ENCODE data around the gene PSMA3.

DNA sequence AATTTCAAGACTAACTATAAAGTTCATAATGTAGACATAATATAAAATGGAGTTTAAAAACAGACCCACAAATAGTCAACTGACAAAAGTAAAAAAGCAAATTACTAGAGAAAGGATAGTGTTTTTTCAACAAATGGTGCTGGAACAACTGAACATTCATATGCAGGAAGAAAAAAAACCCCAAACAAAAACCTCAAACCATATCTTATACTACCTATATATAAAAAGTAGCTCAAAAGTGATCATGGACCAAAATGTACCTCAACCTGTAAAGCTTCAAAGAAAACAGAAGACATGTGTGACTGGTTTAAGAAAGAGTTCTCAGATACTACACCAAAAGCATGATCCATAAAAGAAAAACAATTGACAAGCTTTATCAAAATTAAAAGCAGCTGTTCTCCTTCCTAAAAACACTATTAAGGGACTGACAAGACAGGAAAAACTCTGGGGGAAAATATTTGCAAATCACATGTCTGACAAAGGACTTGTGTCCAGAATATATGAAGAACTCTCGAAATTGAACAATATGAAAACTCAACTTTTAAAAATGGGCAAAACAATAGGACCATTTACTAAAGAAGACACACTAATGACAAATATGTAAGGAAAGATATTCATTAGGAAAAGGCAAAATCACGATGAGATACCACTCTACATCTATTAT, 31.0 kb downstream of the PSMA3 start:
- TF ChIP-seq, protein P1, sequence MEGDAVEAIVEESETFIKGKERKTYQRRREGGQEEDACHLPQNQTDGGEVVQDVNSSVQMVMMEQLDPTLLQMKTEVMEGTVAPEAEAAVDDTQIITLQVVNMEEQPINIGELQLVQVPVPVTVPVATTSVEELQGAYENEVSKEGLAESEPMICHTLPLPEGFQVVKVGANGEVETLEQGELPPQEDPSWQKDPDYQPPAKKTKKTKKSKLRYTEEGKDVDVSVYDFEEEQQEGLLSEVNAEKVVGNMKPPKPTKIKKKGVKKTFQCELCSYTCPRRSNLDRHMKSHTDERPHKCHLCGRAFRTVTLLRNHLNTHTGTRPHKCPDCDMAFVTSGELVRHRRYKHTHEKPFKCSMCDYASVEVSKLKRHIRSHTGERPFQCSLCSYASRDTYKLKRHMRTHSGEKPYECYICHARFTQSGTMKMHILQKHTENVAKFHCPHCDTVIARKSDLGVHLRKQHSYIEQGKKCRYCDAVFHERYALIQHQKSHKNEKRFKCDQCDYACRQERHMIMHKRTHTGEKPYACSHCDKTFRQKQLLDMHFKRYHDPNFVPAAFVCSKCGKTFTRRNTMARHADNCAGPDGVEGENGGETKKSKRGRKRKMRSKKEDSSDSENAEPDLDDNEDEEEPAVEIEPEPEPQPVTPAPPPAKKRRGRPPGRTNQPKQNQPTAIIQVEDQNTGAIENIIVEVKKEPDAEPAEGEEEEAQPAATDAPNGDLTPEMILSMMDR (IDR thresholded peaks at IDR 0.05): no peak
- TF ChIP-seq POLR2A (IDR thresholded peaks at IDR 0.05): no peak
